GM04503 (cell line): Measurements from ENCODE around the gene IQCK.

ENCODE experiments used
- DNase-seq: peaks from one replicate; pipeline ENCODE4 v3.0.0-alpha.2; 2012; ENCODE audit warnings: low read depth

The IQCK gene

GRCh38 chr16:19860166-19861041 lies 142.3 kb downstream of the IQCK start:
- DNase-seq, result no peak

- no peak for DNase-seq
Measured at GRCh38 chr16:19861133-19861532, 143.1 kb downstream of the IQCK start.

DNA sequence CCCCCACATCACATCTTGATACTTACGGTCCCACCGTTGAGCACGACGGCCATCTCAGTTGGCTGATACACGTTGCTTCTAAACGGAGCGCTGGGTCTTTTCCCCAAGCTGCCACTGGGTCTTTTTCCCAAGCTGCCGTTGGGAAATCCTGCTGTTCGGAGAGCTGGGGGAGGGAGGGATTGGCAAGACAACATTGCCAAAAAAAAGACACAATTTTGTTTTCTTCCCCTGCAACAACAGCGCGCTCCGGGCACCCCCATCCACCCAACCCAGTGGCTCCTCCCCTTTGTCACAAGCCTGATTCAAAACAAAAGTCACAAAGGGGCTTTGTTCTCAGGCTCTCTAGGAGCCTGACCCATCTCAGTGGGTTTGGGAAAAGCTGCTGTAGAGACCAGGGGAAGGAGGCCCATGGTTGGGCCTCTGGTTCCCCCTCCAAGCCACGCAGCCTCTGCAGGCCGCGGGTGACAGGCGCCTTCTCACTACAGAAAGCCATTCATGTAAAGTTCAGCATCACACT lies 143.8 kb downstream of the IQCK start:
- no peak for DNase-seq

DNA sequence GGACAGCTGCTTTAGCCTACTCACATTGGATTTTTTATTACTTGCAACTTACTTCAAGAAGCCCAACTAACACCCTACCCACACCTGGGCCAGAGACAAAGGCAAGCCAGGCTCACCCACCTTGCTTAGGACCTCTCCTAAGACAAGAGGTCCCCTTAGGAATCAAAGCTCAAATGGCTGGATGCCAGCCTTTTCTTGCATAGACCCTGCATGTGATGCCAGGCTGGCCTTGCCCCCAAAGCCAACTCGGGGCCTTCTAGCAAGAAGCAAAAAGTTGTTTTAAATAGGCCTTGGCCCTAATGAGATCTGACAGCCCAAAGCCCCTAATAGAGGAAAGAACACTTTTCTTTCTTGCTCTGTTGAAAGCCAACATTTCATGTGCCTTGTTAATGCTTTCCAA lies 145.9 kb downstream of the IQCK start:
- no peak for DNase-seq

DNA sequence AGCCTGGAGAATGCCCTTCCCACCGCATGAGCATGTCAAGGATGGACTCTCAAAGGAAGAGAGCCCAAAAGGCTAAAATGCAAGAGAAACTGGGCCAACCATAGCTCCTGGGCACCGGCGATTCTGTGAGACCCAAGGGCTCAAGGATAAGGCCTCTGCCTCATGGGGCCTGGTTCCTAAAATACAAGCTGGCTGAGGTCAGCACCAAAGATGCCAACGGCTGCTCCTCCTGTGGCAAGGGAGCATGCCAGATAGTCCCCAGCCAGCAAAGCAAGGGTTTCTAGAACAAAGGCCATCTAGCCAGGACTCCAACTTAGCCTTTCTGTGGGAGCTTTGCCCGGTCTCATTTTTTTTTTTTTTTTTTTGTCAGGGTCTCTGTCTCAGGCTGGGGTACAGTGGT lies 146.5 kb downstream of the IQCK start:
- DNase-seq, result no peak

DNA sequence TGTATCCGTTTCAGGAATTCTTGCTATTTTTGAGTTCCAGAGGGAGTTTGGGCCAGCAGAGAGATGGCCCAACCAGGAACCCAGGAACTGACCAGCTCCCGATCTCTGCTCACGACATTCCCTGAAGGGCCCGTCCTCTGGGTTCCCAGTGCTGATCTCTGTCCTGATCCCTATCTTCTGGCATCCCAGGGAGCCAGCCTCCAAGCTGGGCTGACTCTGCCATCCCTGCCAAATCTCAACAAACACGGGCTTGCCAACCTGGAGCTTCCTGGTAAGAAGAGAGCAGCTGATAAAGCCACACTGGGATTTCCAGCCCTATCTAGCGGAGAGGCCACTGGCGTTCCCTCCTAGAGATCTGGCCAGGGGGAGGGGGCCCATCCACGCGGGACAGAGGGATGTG lies 150.3 kb downstream of the IQCK start:
- DNase-seq, result no peak

DNA sequence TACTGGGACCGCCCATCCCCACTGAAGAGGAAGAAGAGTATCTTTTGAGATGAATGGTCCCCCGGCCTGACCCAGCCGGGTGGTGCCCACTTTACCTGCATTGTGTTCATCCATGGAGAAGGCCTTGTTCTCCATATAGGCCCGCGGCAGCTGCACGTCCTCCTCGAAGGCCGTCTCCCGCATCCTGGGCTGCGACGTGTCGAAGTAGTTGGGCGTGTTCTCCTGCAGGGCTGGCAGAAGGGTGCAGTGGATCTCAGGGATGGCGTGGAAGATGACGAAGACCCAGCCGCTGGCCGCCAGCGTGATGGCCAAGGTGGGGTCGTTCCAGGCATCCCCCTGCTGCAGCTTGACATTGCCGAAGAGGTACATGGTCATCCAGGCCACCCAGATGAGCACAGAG lies 153.7 kb downstream of the IQCK start:
- no peak for DNase-seq

DNA sequence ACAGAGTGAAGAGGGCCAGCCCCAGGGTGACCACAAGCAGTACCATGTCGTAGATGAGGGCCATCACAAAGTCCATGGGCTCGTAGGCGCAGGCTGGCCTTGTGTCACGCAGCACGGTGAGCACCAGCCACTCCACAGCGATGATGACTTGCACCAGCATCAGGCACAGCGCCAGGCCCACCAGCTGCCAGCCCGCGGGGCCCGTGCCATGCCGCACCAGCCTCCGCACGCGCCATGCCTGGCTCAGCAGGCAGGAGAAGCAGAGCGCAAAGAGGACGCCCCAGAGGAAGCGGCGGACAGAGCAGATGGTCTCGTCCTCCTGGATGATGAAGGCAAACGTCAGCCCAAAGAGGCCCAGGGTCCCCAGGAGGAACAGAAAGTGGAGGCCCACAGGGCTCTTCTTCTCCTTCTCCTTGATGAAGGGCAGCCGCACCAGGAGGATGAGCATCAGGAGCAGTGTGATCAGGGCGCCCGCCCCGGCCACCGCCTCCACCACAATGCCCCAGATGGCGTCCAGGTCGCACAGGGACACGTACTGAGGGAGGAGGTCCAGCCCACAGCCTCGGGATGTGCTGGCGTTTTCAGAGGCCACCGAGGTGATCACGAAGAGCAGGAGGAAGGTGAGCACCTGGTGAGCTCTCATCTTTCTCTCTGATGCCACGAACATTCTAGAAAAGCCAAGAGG lies 154.2 kb downstream of the IQCK start:
- no peak for DNase-seq

GRCh38 chr16:19872935-19873334 lies 154.9 kb downstream of the IQCK start:
- DNase-seq, result no peak

DNA sequence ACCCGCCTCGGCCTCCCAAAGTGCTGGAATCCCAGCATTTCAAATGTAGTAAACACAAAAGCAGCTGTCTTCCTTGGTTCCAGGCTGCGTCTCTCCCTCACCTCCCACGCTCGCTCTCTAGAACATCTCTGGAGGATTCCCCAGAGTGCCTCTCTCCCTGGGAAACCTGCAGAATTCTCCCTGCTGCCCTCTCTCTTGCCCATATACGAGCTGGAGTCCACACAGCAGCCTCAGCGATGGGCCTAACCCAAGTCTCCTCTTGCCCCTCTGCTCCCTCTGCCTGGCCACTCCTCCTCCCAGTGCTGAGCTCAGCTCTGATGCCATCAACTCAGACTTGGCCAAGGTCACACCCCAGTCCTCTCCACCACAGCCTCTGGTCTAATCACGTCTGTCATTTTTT lies 156.0 kb downstream of the IQCK start:
- no peak for DNase-seq

DNA sequence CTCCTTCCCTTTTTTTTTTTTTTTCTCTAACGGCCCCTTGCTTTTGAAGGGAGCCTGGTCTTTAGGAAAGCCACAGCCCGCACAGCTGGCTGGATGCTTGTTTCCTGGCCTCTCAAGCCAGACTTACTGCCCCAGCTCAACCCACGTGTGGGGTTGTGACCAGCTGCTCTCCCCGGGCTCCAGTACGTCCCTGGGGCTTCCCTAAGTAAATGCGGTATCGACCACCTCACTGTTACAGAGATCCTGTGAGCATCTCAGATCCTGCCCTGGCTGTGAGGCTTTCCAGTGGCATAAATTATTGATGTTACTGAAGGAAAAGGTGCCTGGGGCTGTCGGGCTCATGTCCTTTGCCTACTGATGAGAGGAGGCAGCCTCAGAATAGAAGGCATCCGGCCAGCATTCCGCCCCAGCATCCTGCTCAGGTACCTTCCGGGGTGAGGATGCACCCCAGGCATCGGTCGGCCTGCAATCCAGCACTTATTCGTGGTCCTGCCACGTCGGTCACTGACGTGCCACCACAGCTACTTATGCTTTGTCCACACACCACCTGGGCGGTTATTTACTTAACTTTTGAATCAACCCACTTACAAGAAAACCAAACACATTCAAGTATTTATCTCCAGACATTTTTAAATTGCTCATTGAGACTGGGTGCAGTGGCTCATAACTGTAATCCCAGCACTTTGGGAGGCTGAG lies 156.9 kb downstream of the IQCK start:
- no peak for DNase-seq

DNA sequence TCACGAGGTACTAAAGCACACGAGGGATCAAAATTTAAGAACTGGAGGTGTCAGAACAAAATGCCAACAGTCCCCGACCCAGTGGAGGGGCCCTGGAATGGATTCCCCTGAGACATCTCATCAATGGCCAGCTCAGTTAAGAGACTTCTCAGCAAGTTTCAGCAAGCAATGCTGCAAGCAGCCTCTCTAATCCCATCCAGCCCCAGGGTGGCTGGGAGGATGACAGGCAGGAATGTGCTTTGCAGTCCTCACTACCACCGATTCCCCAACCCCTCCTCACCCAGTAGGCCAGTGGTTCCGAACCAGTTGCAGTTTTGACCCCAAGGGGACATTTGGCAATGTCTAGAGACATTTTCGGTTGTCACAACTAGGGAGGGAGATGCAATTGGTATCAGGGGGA lies 157.8 kb downstream of the IQCK start:
- DNase-seq, result no peak

- DNase-seq, result no peak
Measured at GRCh38 chr16:19876501-19877059, 158.5 kb downstream of the IQCK start.

DNA sequence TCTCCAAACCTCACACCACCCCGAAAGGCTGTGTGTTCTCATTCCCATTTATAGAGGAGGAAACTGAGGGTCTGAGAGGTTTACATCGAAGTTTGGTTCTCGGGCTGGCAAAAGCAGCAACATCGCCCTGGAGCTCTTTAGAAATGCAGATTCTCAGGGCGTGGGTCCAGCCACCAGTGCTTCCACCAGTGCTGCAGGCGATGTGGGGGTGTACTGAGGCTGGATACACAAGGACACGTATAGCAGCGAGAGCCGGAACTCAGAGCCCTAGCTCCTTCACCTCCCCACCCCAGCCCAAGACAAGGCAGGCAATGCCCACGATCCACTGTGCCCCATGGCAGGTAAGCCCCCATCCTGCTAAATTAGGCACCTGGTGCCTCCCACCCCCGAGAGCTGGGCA lies 160.7 kb downstream of the IQCK start:
- no peak for DNase-seq

- DNase-seq, result no peak
Measured at GRCh38 chr16:19879241-19879792, 161.2 kb downstream of the IQCK start.

DNA sequence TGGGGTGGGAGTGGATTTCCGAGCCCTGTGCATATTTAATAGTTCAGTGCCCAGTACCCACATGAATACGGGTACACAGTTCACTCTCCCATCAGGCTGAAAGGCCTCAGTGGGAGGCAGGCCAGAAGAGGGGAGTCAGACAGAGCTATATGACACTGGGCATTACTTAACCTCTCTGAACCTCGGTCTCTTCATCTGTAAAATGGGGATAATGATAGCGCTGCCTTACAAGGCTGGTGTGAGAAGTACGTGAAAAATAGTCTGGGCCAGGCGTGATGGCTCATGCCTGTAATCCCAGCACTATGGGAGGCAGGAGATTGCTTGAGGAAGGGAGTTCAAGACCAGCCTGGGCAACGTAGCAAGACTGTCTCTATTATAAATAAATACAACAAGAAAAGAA lies 163.0 kb downstream of the IQCK start:
- no peak for DNase-seq

GRCh38 chr16:19881783-19882182 lies 163.7 kb downstream of the IQCK start:
- no peak for DNase-seq

DNA sequence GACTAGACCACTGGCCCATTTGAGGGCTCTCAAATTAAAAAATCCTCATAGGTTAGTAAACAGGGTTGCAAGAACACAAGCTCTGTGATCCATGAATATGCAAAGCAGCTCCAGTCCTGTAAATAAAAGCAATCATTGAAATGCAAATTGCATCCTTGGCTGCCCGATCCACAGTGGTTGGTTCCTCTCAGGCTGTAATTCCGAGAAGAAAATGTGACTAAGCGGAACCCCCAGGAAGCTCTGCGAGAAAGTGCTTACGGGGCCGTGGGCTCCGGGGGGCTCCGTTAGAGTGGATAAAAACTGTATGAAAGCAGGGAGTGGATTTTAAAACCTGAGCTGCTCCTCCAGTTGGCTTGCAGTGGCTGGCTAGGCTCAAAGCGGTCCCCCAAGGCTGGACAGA lies 164.1 kb downstream of the IQCK start:
- DNase-seq, result no peak

DNA sequence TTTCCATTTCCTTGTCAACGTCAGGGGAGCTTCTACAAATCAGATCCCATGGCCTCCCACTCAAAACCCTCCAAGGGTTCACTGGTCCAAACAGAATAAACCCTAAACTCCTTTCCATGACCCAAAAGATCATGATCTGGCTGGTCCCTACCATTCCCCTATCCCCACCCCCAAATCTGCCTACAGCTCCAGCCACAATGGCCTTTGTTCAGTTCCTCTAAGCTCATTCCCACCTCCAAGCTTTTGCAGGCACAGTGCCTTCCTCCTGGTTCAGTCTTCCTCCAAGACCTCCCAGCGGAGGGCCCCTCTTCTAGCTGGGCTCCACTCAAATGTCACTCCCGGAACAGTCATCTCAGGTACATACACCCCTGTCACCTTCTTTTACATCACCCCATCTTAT lies 164.6 kb downstream of the IQCK start:
- no peak for DNase-seq

GRCh38 chr16:19883296-19883965 lies 165.4 kb downstream of the IQCK start:
- DNase-seq, result no peak

DNA sequence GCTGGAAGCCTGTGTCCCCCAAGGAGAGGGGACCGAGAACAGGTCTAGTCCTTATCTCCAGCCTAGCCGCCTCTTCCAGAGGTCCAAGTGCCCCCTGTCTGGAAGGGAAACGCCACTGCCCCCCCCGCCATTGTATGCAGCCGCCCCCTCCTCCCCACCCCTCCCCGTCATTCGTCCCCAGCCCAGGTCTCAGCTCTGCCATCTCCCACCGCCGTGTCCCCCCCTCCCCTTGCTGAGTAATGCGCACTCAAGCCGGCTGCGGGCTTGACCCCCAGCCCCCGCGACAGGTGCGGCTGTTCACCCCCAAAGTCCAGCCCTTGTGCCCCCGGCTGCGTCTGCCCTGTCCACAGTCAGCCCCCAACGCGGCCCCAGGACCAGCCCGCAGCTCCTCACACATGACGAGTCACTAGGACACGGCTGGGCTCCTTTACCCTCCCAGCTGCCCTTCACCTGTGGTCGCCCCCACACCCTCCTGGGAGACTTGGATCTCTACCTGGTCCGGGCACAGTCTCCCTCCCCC lies 166.0 kb downstream of the IQCK start:
- no peak for DNase-seq
